Colon (tissue), 2 donors: Measurements from ENCODE around the gene VEGFA.
"Not testable (repeated sequence)": the region's sequence is repeated elsewhere in the genome, so short reads cannot be mapped to it uniquely, and the experiment has no call there.

ENCODE experiments used
- FAIRE-seq: peaks from 2 replicates; lab custom pipeline; 2012; peaks lifted over from hg19 to GRCh38; lab: Jason Lieb, UNC
- donor health status: control.
- donor health status: control.

Gene VEGFA

GRCh38 chr6:43803783-43804549 is 34.0 kb downstream of the VEGFA start:
- no peak for FAIRE-seq

GRCh38 chr6:43804550-43805223 is 34.7 kb downstream of the VEGFA start:
- FAIRE-seq = no peak

- FAIRE-seq = no peak
Measured at GRCh38 chr6:43805699-43806042, 35.7 kb downstream of the VEGFA start.

GRCh38 chr6:43806043-43806757 is 36.2 kb downstream of the VEGFA start:
- FAIRE-seq = no peak

GRCh38 chr6:43806758-43807227 is 36.8 kb downstream of the VEGFA start:
- FAIRE-seq = no peak

- no peak for FAIRE-seq
Measured at GRCh38 chr6:43807228-43808061, 37.4 kb downstream of the VEGFA start.

GRCh38 chr6:43808412-43808811 is 38.4 kb downstream of the VEGFA start:
- FAIRE-seq = no peak

- no peak for FAIRE-seq
Measured at GRCh38 chr6:43809417-43810305, 39.6 kb downstream of the VEGFA start.

GRCh38 chr6:43810965-43811732 is 41.1 kb downstream of the VEGFA start:
- FAIRE-seq = no peak

GRCh38 chr6:43811733-43812099 is 41.7 kb downstream of the VEGFA start:
- FAIRE-seq = no peak

GRCh38 chr6:43812850-43813578 is 43.0 kb downstream of the VEGFA start:
- FAIRE-seq = no peak

- no peak for FAIRE-seq
Measured at GRCh38 chr6:43814111-43814510, 44.1 kb downstream of the VEGFA start.

- no peak for FAIRE-seq
Measured at GRCh38 chr6:43814865-43815264, 44.9 kb downstream of the VEGFA start.

GRCh38 chr6:43817192-43817591 is 47.2 kb downstream of the VEGFA start:
- no peak for FAIRE-seq

- FAIRE-seq = not testable (repeated sequence)
Measured at GRCh38 chr6:43818973-43819372, 49.0 kb downstream of the VEGFA start.

- FAIRE-seq = no peak
Measured at GRCh38 chr6:43819958-43820357, 49.9 kb downstream of the VEGFA start.

GRCh38 chr6:43820486-43820885 is 50.5 kb downstream of the VEGFA start:
- FAIRE-seq = no peak

- no peak for FAIRE-seq
Measured at GRCh38 chr6:43821101-43821886, 51.3 kb downstream of the VEGFA start.

GRCh38 chr6:43823390-43823789 is 53.4 kb downstream of the VEGFA start:
- FAIRE-seq = no peak
